A549 (cell line): ENCODE data around the gene DRD5.
"Not testable (repeated sequence)": the region's sequence is repeated elsewhere in the genome, so short reads cannot be mapped to it uniquely, and the experiment has no call there.

ENCODE experiments used
- JUN ChIP-seq, 2 experiments: fragments of >200 bp; sonication (Bioruptor Twin); formaldehyde crosslinking; IDR thresholded peaks; 2 replicates in 1 of 2; 3 replicates in 1 of 2; pipeline ENCODE4 v1.6.1; 2016 to 2017
- RAD21 ChIP-seq, 2 experiments: fragments of >200 bp in 1 of 2; sonication (Bioruptor Twin) in 1 of 2; formaldehyde crosslinking in 1 of 2; IDR thresholded peaks in 1 of 2; conservative IDR thresholded peaks in 1 of 2; 2 replicates in 1 of 2; 3 replicates in 1 of 2; pipeline ENCODE4 v1.6.1; 2012 to 2018; ENCODE audit warnings: inconsistent platforms in 1 of 2
- TF ChIP-seq, protein P1 (sequence below): fragments of 450-650 bp; IDR thresholded peaks from 2 replicates; pipeline ENCODE4 v1.6.1; 2014; ENCODE audit warnings: antibody characterized with exemption

DNA sequence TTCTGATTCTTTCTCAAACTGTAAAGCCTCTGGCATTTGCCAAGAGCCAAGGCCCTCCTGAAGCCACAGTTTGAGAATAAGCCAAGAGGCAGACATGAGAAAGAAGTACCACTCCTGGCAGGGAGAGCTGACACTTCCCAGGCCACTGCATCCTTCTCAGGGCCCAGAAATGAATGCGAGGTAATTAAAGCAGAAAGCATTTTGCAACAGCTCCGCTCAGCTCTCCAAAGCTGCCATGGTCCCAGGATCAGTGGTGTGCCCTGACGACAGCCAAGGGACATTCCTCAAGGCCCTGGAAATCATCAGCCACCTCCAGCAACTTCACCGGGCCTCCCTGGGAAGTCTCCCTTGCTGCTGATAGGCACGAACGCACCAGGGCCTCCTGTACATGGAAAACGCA is 44.2 kb upstream of the DRD5 start:
- TF ChIP-seq JUN (IDR thresholded peaks at IDR 0.05); RAD21 (conservative IDR thresholded peaks at IDR 0.05 in 1 of 2, IDR thresholded peaks at IDR 0.05 in 1 of 2): not testable (repeated sequence)
- TF ChIP-seq, protein P1, sequence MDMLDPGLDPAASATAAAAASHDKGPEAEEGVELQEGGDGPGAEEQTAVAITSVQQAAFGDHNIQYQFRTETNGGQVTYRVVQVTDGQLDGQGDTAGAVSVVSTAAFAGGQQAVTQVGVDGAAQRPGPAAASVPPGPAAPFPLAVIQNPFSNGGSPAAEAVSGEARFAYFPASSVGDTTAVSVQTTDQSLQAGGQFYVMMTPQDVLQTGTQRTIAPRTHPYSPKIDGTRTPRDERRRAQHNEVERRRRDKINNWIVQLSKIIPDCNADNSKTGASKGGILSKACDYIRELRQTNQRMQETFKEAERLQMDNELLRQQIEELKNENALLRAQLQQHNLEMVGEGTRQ, result not testable (repeated sequence)
